SK-N-MC (cell line): ENCODE results near the gene PNMA6F.

Experiments used
- EZH2 ChIP-seq: fragments of 200-600 bp; sonication (generic); IDR thresholded peaks from one replicate; pipeline ENCODE4 v1.6.1; 2017; ENCODE audit warnings: antibody characterized with exemption
- POLR2AphosphoS5 ChIP-seq: IDR thresholded peaks from 2 replicates; pipeline ENCODE4 v1.6.1; 2012; ENCODE audit warnings: mild to moderate bottlenecking, low read depth, low read length, borderline replicate concordance

- no peak for TF ChIP-seq POLR2AphosphoS5
- TF ChIP-seq EZH2 = no peak
Measured at GRCh38 chrX:153353416-153353815, 31.8 kb upstream of the PNMA6F start.
